K562 (cell line): ENCODE measurements around the gene ZNF648. TPM values are rescaled to one million over a fixed set of nuclear protein-coding genes. Genes with fewer than 3 reads are reported as not detected.

ENCODE experiments used
- ATAC-seq: fragments of 200-7000 bp; cut with Tn5 transposase; 3 replicates; pipeline ENCODE4 v1.9.1; 2020; ENCODE audit warnings: moderate library complexity
- Bru-seq: library from RNA; stranded (reverse); fragments of 400-500 nt; gene quantifications from one replicate; lab custom pipeline; 2021; lab: Mats Ljungman, UMichigan
- BruChase-seq, 2 experiments: library from RNA; stranded (reverse); fragments of 400-500 nt; gene quantifications; one replicate each; lab custom pipeline; 2021; lab: Mats Ljungman, UMichigan
- BruUV-seq: library from RNA; stranded (reverse); fragments of 400-500 nt; replicated peaks from 2 replicates; lab custom pipeline; 2021; lab: Mats Ljungman, UMichigan
- CTCF ChIA-PET: fragments of 300-600 bp; formaldehyde crosslinking; extraction: SDS; loops from one replicate; lab custom pipeline; 2021; ENCODE audit warnings: low intra/inter-chr PET ratio; lab: Yijun Ruan, JAX
- POLR2A ChIA-PET: fragments of 300-600, 350-650 bp; sonication (Branson Sonifier 250); formaldehyde crosslinking; extraction: SDS; loops from one replicate; lab custom pipeline; 2021; ENCODE audit warnings: antibody characterized with exemption, inconsistent platforms; lab: Yijun Ruan, JAX
- DNase-seq, 4 experiments: peaks; one replicate each; pipeline versions ENCODE4 v3.0.0 to v3.0.0-alpha.2; 2011 to 2018; ENCODE audit warnings: low spot score in 3 of 4, mixed read lengths in 3 of 4; ENCODE audit errors: extremely low read depth in 1 of 4
- FAIRE-seq: peaks from 2 replicates; lab custom pipeline; 2011; peaks lifted over from hg19 to GRCh38; lab: Jason Lieb, UNC
- H2AFZ ChIP-seq: 2 replicates; pipeline ENCODE4 v1.6.0; 2011; ENCODE audit warnings: low read depth, low read length, control low read depth, inconsistent platforms
- H3K27ac ChIP-seq: fragments of 200-600 bp; 3 replicates; pipeline ENCODE4 v1.8.0; 2011; ENCODE audit warnings: low read depth, mild to moderate bottlenecking, control low read depth, inconsistent platforms, low read length, moderate library complexity, mixed read lengths; ENCODE audit errors: extremely low read depth
- H3K27me3 ChIP-seq, 2 experiments: fragments of 300-600 bp in 1 of 2; 2 replicates in 1 of 2; 3 replicates in 1 of 2; pipeline versions ENCODE4 v1.6.0 to v1.8.0; 2011; ENCODE audit warnings: inconsistent platforms in 2 of 2, low read length in 2 of 2, mild to moderate bottlenecking in 1 of 2, mixed read lengths in 1 of 2, moderate library complexity in 1 of 2; ENCODE audit not compliant: control insufficient read depth in 2 of 2, insufficient read depth in 2 of 2
- H3K36me3 ChIP-seq: fragments of 300-600 bp; 3 replicates; pipeline ENCODE4 v1.8.0; 2011; ENCODE audit warnings: mild to moderate bottlenecking, low read length, inconsistent platforms; ENCODE audit not compliant: control insufficient read depth, insufficient read depth
- H3K4me1 ChIP-seq, 2 experiments: fragments of 200-600 bp in 1 of 2; replicated peaks in 1 of 2; 2 replicates in 1 of 2; 3 replicates in 1 of 2; pipeline versions ENCODE4 v1.5.1 to v1.8.0; 2011; ENCODE audit warnings: inconsistent platforms in 2 of 2, low read length in 2 of 2, mild to moderate bottlenecking in 1 of 2, mixed read lengths in 1 of 2, moderate library complexity in 1 of 2; ENCODE audit not compliant: control insufficient read depth in 2 of 2, insufficient read depth in 2 of 2
- H3K4me2 ChIP-seq: 2 replicates; pipeline ENCODE4 v1.6.1; 2011; ENCODE audit warnings: low read length, control low read depth, inconsistent platforms, mixed read lengths; ENCODE audit not compliant: insufficient read depth
- H3K4me3 ChIP-seq: fragments of 200-600 bp; sonication (generic), shearing (Covaris generic); 2 replicates; pipeline ENCODE4 v1.5.1; 2016; ENCODE audit warnings: control low read depth, inconsistent platforms
- H3K79me2 ChIP-seq: fragments of 200-600 bp; 3 replicates; pipeline ENCODE4 v1.8.0; 2011; ENCODE audit warnings: low read length, inconsistent platforms; ENCODE audit not compliant: control insufficient read depth, insufficient read depth
- H3K9ac ChIP-seq, 2 experiments: 2 replicates each; pipeline versions ENCODE4 v1.6.0 to v1.6.1; 2011; ENCODE audit warnings: low read depth in 2 of 2, low read length in 2 of 2, control low read depth in 1 of 2, inconsistent platforms in 1 of 2, mild to moderate bottlenecking in 1 of 2, mixed read lengths in 1 of 2; ENCODE audit not compliant: insufficient read depth in 1 of 2
- H3K9me1 ChIP-seq: one replicate; pipeline ENCODE4 v1.6.0; 2011; ENCODE audit warnings: inconsistent platforms, mild to moderate bottlenecking, low read length, moderate library complexity; ENCODE audit not compliant: control insufficient read depth, insufficient read depth
- H3K9me3 ChIP-seq: replicated peaks from 2 replicates; pipeline ENCODE4 v1.5.1; 2011; ENCODE audit warnings: low read depth, low read length, inconsistent platforms; ENCODE audit not compliant: control insufficient read depth, insufficient read depth
- H4K20me1 ChIP-seq: replicated peaks from 2 replicates; pipeline ENCODE4 v1.6.1; 2011; ENCODE audit warnings: low read length, inconsistent platforms, mixed read lengths; ENCODE audit not compliant: control insufficient read depth, insufficient read depth
- MEF2A ChIP-seq: IDR thresholded peaks from 2 replicates; pipeline ENCODE4 v1.6.1; 2011; ENCODE audit warnings: low read depth, mild to moderate bottlenecking, low read length, moderate library complexity; ENCODE audit not compliant: control insufficient read depth
- WGBS: fragments of 100-300 bp; shearing (Covaris generic); methylation state at CpG from one replicate; pipeline ENCODE4 v1.1.6; 2016; ENCODE audit warnings: low coverage, mixed read lengths; ENCODE audit not compliant: insufficient coverage; ENCODE audit errors: missing lambda C conversion rate; 5-methylcytosine and 5-hydroxymethylcytosine counted together
- in situ Hi-C: fragments of 300-500 bp; cut with MboI; formaldehyde crosslinking; loops from 4 replicates; pipeline ENCODE4 v1.15.0; 2018; ENCODE audit warnings: inconsistent platforms, mixed read lengths
- intact Hi-C: fragments of 100-400 bp; cut with micrococcal nuclease; formaldehyde crosslinking; loops from 2 replicates; pipeline ENCODE4 v1.14.2; 2022
- long read RNA-seq, 3 experiments: library from polyadenylated mRNA in 2 of 3; library from RNA in 1 of 3; unstranded in 2 of 3; stranded (forward) in 1 of 3; transcript quantifications; one replicate each; pipeline ENCODE4 v2.0.0, GENCODE V29; 2019 to 2022
- polyA minus RNA-seq, 3 experiments: library from RNA; depleted of rRNA, polyadenylated mRNA; stranded (reverse); fragments of >200 nt; gene quantifications; 2 replicates each; pipeline ENCODE4 v1.2.3, GENCODE V29; 2011
- polyA plus RNA-seq, 8 experiments: library from polyadenylated mRNA; depleted of rRNA in 4 of 8; stranded (reverse) in 5 of 8; unstranded in 3 of 8; fragments of >200 nt; fragmentation: Nextera tagmentation in 2 of 8; fragmentation: Illumina TruSeq in 1 of 8; extraction: Ambion mirVana in 2 of 8; extraction: Trizol in 1 of 8; gene quantifications; 2 replicates each; pipeline versions ENCODE4 v1.2.1 to v1.2.3, GENCODE V29; 2011 to 2014; ENCODE audit warnings: inconsistent platforms in 1 of 8, missing spikeins in 1 of 8
- total RNA-seq, 7 experiments: library from RNA; depleted of rRNA in 6 of 7; stranded (reverse); fragments of >200 nt in 6 of 7; fragmentation: Illumina TruSeq in 2 of 7; extraction: Trizol in 2 of 7; gene quantifications; 2 replicates each; pipeline versions ENCODE4 v1.2.1 to v1.2.3, GENCODE V29; 2011 to 2021; ENCODE audit warnings: low replicate concordance in 1 of 7
- TF ChIP-seq, protein P1 (sequence below): fragments of 250-450 bp; sonication (Bioruptor Pico); IDR thresholded peaks from 2 replicates; pipeline ENCODE4 v1.6.1; 2021; ENCODE audit warnings: mild to moderate bottlenecking

Gene ZNF648, protein sequence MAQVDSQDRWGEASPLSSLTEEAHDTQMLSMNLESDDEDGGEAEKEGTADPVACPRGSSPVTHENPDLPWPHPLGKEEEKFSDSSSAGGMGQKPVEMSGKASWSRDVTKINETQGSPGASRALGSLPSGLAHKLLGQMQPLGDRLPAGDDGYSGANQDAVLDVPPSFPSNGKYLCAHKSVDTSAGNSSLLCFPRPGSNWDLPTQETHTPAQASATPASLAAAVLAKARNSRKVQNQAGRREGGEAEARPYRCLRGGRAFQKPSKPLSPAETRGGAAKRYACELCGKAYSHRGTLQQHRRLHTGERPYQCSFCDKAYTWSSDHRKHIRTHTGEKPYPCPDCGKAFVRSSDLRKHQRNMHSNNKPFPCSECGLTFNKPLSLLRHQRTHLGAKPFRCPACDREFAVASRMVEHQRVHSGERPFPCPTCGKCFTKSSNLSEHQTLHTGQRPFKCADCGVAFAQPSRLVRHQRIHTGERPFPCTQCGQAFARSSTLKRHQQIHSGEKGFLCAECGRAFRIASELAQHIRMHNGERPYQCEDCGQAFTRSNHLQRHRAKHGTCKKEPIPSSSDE
- total RNA-seq (2011; cell fraction: chromatin; rRNA removed; ENCODE audit: low replicate concordance), result not detected in 2 replicates
- total RNA-seq (2011; cell fraction: nucleolus; rRNA removed), result not detected in 2 replicates
- 0.07 TPM in 1 of 2 replicates, not detected in the other for total RNA-seq (2011; cell fraction: nucleoplasm; rRNA removed)
- total RNA-seq (2014; rRNA removed) (0.18 and 0.20 TPM in 2 replicates), total RNA-seq (2014; rRNA removed; fragmentation: Illumina TruSeq; extraction: Trizol) (0.06 and 0.15 TPM in 2 replicates), total RNA-seq (2015; rRNA removed; fragmentation: Illumina TruSeq; extraction: Trizol) (0.11 and 0.34 TPM in 2 replicates), total RNA-seq (2021) (0.22 and 0.27 TPM in 2 replicates), polyA plus RNA-seq (2011; rRNA removed) (not detected in 2 replicates), polyA plus RNA-seq (2014; fragmentation: Illumina TruSeq; extraction: Trizol) (0.18 and 0.21 TPM in 2 replicates), polyA plus RNA-seq (2014; fragmentation: Nextera tagmentation; extraction: Ambion mirVana) (under 1 TPM in 1 of 2 experiments, not detected in 1; 0.06 TPM), polyA plus RNA-seq (2014; rRNA removed) (0.11 and 0.25 TPM in 2 replicates), polyA minus RNA-seq (2011; rRNA and poly(A)+ RNA removed) (not detected in 2 replicates), Bru-seq, nascent RNA (percentile 24 among the genes with signal in this experiment), BruChase-seq, experiment 1, labeled RNA remaining after a 2-hour chase (percentile 24 among the genes with signal in this experiment), BruChase-seq, experiment 2, labeled RNA remaining after a 6-hour chase (percentile 27 among the genes with signal in this experiment)
- polyA plus RNA-seq (2011; cell fraction: cytosol; rRNA removed), result not detected in 2 replicates
- polyA plus RNA-seq (2011; cell fraction: nucleus; rRNA removed), result not detected in 2 replicates
- 0.10 and 0.14 TPM in 2 replicates for polyA plus RNA-seq (2012)
- not detected in 2 replicates for polyA minus RNA-seq (2011; cell fraction: cytosol; rRNA and poly(A)+ RNA removed)
- polyA minus RNA-seq (2011; cell fraction: nucleus; rRNA and poly(A)+ RNA removed), result not detected in 2 replicates
- long read RNA-seq, experiment 1, result 0 reads
- long read RNA-seq, experiment 2, result 0 reads
- long read RNA-seq, experiment 3, result 0 reads

DNA sequence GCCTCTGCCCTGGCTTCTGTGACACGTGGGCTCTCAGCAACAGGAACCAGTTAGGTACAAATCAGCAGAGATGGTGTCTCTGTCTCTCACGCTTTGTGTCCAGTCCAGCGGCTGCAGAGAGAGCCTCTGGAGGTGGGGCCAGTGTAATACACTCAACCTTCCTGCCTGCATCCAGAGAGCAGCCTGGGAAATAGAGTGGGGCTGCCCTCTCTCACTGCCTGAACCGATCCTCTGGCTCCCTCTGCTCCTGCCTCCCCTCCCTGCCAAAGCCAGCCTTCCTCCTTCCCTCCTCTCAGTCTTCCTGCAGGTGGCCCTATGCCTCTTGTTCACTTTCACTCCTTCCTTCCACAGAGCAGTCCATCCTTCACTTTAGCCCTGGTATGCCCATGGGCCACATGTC, at the start of gene ZNF648:
ZNF648 (minus strand) TSS at position 119 of the 400 bp plus-strand sequence. CDS start 3,702 bp downstream, outside the sequence.
- ChIA-PET POLR2A (no interaction called here), CTCF (no interaction called here)
- Histone ChIP-seq H3K27me3 (peaks cover 25 to 38% of the 10 kb centered on the region in 2 experiments), H4K20me1 (no peaks in the 10 kb centered on the region), H3K4me3 (no peak within 1 kb of the TSS), H2AFZ (no peak within 1 kb of the TSS), H3K79me2 (no peaks in the 10 kb centered on the region), H3K36me3 (no peaks in the 10 kb centered on the region), H3K9me1 (no peaks in the 10 kb centered on the region), H3K9ac (no peak within 1 kb of the TSS), H3K4me2 (no peak within 1 kb of the TSS), H3K4me1 (peaks cover 0 to 6% of the 10 kb centered on the region in 2 experiments; a peak in 1 of 5 replicates), H3K9me3 (no peaks in the 10 kb centered on the region), H3K27ac (no peak within 1 kb of the TSS)
- ATAC-seq (peak; percentile 78), DNase-seq (no peak), FAIRE-seq (no peak)
- BruUV-seq, result no TSS peak
- in situ Hi-C loops (loop anchor here (10.0 kb wide), 1 partner anchor 587 kb away; no protein-coding TSS in a partner anchor), intact Hi-C loops (no loop called here)
- TF ChIP-seq, protein P1, sequence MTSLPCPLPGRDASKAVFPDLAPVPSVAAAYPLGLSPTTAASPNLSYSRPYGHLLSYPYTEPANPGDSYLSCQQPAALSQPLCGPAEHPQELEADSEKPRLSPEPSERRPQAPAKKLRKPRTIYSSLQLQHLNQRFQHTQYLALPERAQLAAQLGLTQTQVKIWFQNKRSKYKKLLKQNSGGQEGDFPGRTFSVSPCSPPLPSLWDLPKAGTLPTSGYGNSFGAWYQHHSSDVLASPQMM (CRISPR knock-in tag), result no peak
- no peak for TF ChIP-seq MEF2A
- 0% methylated on average over 4 of the region's 4 CpGs for WGBS
